Mammary epithelial cell (primary cell): ENCODE results near the gene ENDOV.

Experiments used
- CTCF ChIP-seq, 2 donors: IDR thresholded peaks in 1 of 2; conservative IDR thresholded peaks in 1 of 2; 2 replicates each; pipeline ENCODE4 v1.5.1; 2011 to 2012; ENCODE audit warnings: inconsistent platforms in 2 of 2, low read length in 2 of 2, mild to moderate bottlenecking in 2 of 2, control low read depth in 1 of 2, low read depth in 1 of 2; ENCODE audit not compliant: insufficient read depth in 1 of 2; ENCODE audit errors: extremely low read depth in 1 of 2
- EZH2 ChIP-seq: IDR thresholded peaks from 2 replicates; pipeline ENCODE4 v1.6.1; 2012; ENCODE audit warnings: low read length, inconsistent platforms, borderline replicate concordance

DNA sequence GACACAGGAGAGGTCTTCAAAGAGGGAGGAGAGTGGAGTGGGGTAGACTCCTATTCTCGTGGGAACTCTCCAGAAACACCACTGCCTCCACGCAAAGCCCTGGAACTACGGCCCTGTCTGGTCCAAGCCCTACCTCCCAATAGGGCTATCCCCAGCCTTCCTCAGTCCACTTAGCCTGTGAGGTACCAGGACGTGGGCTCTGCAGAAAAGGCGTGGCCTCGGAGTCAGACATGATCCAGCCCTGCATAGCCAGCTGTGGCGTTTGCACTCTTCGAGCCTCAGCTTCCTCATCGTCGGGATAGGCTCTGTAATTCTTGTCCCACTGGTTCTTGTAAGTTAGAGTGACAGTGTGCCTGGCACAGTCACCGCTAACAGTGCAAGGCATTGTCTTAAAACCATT lies 13.8 kb downstream of the ENDOV start:
- TF ChIP-seq EZH2 (no peak), CTCF (conservative IDR thresholded peaks at IDR 0.05 in 1 of 2, IDR thresholded peaks at IDR 0.05 in 1 of 2; ENCODE audit: extremely low read depth in 1 of 2, insufficient read depth in 1 of 2, low read depth in 1 of 2, low read length in 2 of 2) (no peak)
